Common myeloid progenitor, CD34-positive (primary cell): ENCODE data around the gene C1GALT1.
A peak's percentile ranks its signal among the peaks of the same experiment; 100 is the strongest.

Source experiments
- CTCF ChIA-PET: fragments of 350-600 bp; sonication (Branson Sonifier 250); formaldehyde crosslinking; loops from one replicate; lab custom pipeline; 2021; ENCODE audit warnings: antibody characterized with exemption; lab: Charles Lee
- POLR2A ChIA-PET: fragments of 350-600 bp; sonication (Branson Sonifier 250); formaldehyde crosslinking; loops from one replicate; lab custom pipeline; 2021; ENCODE audit warnings: antibody characterized with exemption; lab: Charles Lee
- DNase-seq, 3 donors: peaks; one replicate each; pipeline versions ENCODE4 v3.0.0 to v3.0.0-alpha.2; 2013
- H3K27ac ChIP-seq, 2 experiments: 1 replicate in 1 of 2; 2 replicates in 1 of 2; pipeline ENCODE4 v1.7.0; 2013; ENCODE audit warnings: inconsistent platforms in 2 of 2, low read length in 2 of 2, mild to moderate bottlenecking in 2 of 2, low read depth in 1 of 2, moderate library complexity in 1 of 2; ENCODE audit not compliant: severe bottlenecking in 2 of 2, insufficient read depth in 1 of 2, poor library complexity in 1 of 2
- H3K27me3 ChIP-seq, 5 experiments: replicated peaks in 2 of 5; 1 replicate in 3 of 5; 2 replicates in 2 of 5; pipeline versions ENCODE4 v1.6.1 to v1.7.0; 2013; ENCODE audit warnings: low read length in 4 of 5, mild to moderate bottlenecking in 2 of 5, moderate library complexity in 2 of 5, inconsistent platforms in 1 of 5; ENCODE audit not compliant: insufficient read depth in 5 of 5, control insufficient read depth in 4 of 5
- H3K36me3 ChIP-seq, 4 experiments: 1 replicate in 2 of 4; 2 replicates in 2 of 4; pipeline versions ENCODE4 v1.6.1 to v1.7.0; 2013; ENCODE audit warnings: low read length in 3 of 4, control low read depth in 1 of 4, mild to moderate bottlenecking in 1 of 4; ENCODE audit not compliant: control insufficient read depth in 4 of 4, insufficient read depth in 4 of 4
- H3K4me1 ChIP-seq, 4 experiments: 1 replicate in 3 of 4; 2 replicates in 1 of 4; pipeline versions ENCODE4 v1.6.1 to v1.7.1; 2013; ENCODE audit warnings: low read length in 3 of 4, mild to moderate bottlenecking in 3 of 4, control low read depth in 1 of 4, inconsistent platforms in 1 of 4, moderate library complexity in 1 of 4; ENCODE audit not compliant: control insufficient read depth in 4 of 4, insufficient read depth in 4 of 4; ENCODE audit errors: control extremely low read depth in 1 of 4
- H3K4me3 ChIP-seq, 7 experiments: 1 replicate in 4 of 7; 2 replicates in 3 of 7; pipeline versions ENCODE4 v1.5.1 to v1.7.0; 2013; ENCODE audit warnings: mild to moderate bottlenecking in 7 of 7, low read length in 6 of 7, moderate library complexity in 6 of 7, inconsistent platforms in 2 of 7, low read depth in 2 of 7, control low read depth in 1 of 7; ENCODE audit not compliant: insufficient read depth in 4 of 7, control insufficient read depth in 1 of 7; ENCODE audit errors: extremely low read depth in 1 of 7
- H3K9me3 ChIP-seq, 5 experiments: 1 replicate in 4 of 5; 2 replicates in 1 of 5; pipeline versions ENCODE4 v1.6.1 to v1.7.1; 2013; ENCODE audit warnings: low read length in 4 of 5, mild to moderate bottlenecking in 2 of 5, inconsistent platforms in 1 of 5, low read depth in 1 of 5, moderate library complexity in 1 of 5; ENCODE audit not compliant: control insufficient read depth in 4 of 5, insufficient read depth in 2 of 5; ENCODE audit errors: control extremely low read depth in 1 of 5
- WGBS: methylation state at CpG from one replicate; pipeline ENCODE4 v1.1.5; 2013; ENCODE audit not compliant: insufficient coverage; 5-methylcytosine and 5-hydroxymethylcytosine counted together

C1GALT1 gene

GRCh38 chr7:7166318-7166717 is 16.0 kb upstream of the C1GALT1 start:
- no CpG with 5 or more reads among the region's 3 CpGs for WGBS
- CTCF ChIA-PET: no interaction called here
- Histone ChIP-seq H3K9me3 (peaks cover 0 to 6% (median 0%) of the 10 kb centered on the region in 5 experiments), H3K36me3 (no peaks in the 10 kb centered on the region), H3K27me3 (no peaks in the 10 kb centered on the region), H3K4me1 (no peaks in the 10 kb centered on the region), H3K4me3 (no peak overlapping the region), H3K27ac (no peak overlapping the region)
- POLR2A ChIA-PET: no interaction called here
- DNase-seq: no peak

GRCh38 chr7:7169296-7169695 is 13.0 kb upstream of the C1GALT1 start:
- no peak overlapping the region for H3K4me3 ChIP-seq
- WGBS: 71% methylated on average over 1 of the region's 1 CpG

GRCh38 chr7:7173956-7174632 is 8.2 kb upstream of the C1GALT1 start:
- Histone ChIP-seq H3K36me3 (no peaks in the 10 kb centered on the region), H3K4me3 (no peak overlapping the region), H3K27me3 (no peaks in the 10 kb centered on the region), H3K4me1 (no peaks in the 10 kb centered on the region), H3K9me3 (peaks cover 0 to 13% (median 0%) of the 10 kb centered on the region in 5 experiments), H3K27ac (no peak overlapping the region)
- no peak for DNase-seq
- ChIA-PET POLR2A (interaction anchor here (0.6 kb wide), 1 partner anchor 382 kb away, joined by 3 read pairs; no protein-coding TSS in a partner anchor), CTCF (interaction anchor here (1.5 kb wide), 1 partner anchor 28 kb away, joined by 4 read pairs; no protein-coding TSS in a partner anchor)
- WGBS: 95% methylated on average over 3 of the region's 6 CpGs

More at GRCh38 chr7:7169296-7169695, 13.0 kb upstream of the C1GALT1 start:
- no peak for DNase-seq
- H3K4me1 ChIP-seq: no peaks in the 10 kb centered on the region
- H3K9me3 ChIP-seq: peaks cover 0 to 12% (median 0%) of the 10 kb centered on the region in 5 experiments
- ChIA-PET POLR2A (no interaction called here), CTCF (no interaction called here)
- no peaks in the 10 kb centered on the region for H3K27me3 ChIP-seq
- no peak overlapping the region for H3K27ac ChIP-seq
- no peaks in the 10 kb centered on the region for H3K36me3 ChIP-seq

GRCh38 chr7:7175075-7175695 is 7.2 kb upstream of the C1GALT1 start:
- H3K4me3 ChIP-seq: no peak overlapping the region
- ChIA-PET POLR2A (interaction anchor here (0.6 kb wide), 1 partner anchor 381 kb away, joined by 3 read pairs; no protein-coding TSS in a partner anchor), CTCF (interaction anchor here (1.1 to 1.3 kb wide), 2 partner anchors 8 to 17 kb away, joined by 3 read pairs; no protein-coding TSS in a partner anchor)
- no peak overlapping the region for H3K27ac ChIP-seq
- H3K27me3 ChIP-seq: no peaks in the 10 kb centered on the region
- WGBS: 100% methylated on average over 1 of the region's 2 CpGs
- no peaks in the 10 kb centered on the region for H3K4me1 ChIP-seq
- DNase-seq: no peak
- H3K36me3 ChIP-seq: no peaks in the 10 kb centered on the region
- peaks cover 0 to 10% (median 0%) of the 10 kb centered on the region in 5 experiments for H3K9me3 ChIP-seq

GRCh38 chr7:7176406-7177043 is 5.8 kb upstream of the C1GALT1 start:
- POLR2A ChIA-PET: no interaction called here
- peaks cover 0 to 10% (median 0%) of the 10 kb centered on the region in 5 experiments for H3K9me3 ChIP-seq
- no peak overlapping the region for H3K27ac ChIP-seq
- CTCF ChIA-PET: interaction anchor here (1.1 kb wide), 1 partner anchor 18 kb away, joined by 3 read pairs; no protein-coding TSS in a partner anchor
- H3K36me3 ChIP-seq: no peaks in the 10 kb centered on the region
- 91% methylated on average over 3 of the region's 4 CpGs for WGBS
- DNase-seq: peak in 1 of 3 donors; percentile 14
- H3K27me3 ChIP-seq: no peaks in the 10 kb centered on the region
- H3K4me1 ChIP-seq: peaks cover 4 to 8% (median 7%) of the 10 kb centered on the region in 4 experiments
- no peak overlapping the region for H3K4me3 ChIP-seq

GRCh38 chr7:7177044-7177517 is 5.3 kb upstream of the C1GALT1 start:
- Histone ChIP-seq H3K9me3 (peaks cover 0 to 8% (median 0%) of the 10 kb centered on the region in 5 experiments), H3K27ac (no peak overlapping the region), H3K36me3 (no peaks in the 10 kb centered on the region), H3K4me1 (peaks cover 7 to 14% (median 8%) of the 10 kb centered on the region in 4 experiments), H3K27me3 (no peaks in the 10 kb centered on the region), H3K4me3 (no peak overlapping the region)
- DNase-seq: no peak
- ChIA-PET CTCF (interaction anchor here (0.9 kb wide), 1 partner anchor 71 kb away, joined by 3 read pairs; no protein-coding TSS in a partner anchor), POLR2A (no interaction called here)
- WGBS: no CpG with 5 or more reads among the region's 1 CpG
